ENCODE results near the gene UNC5C. TPM values are rescaled to one million over a fixed set of nuclear protein-coding genes. Genes with fewer than 3 reads are reported as not detected.

UNC5C gene
- total and polyA plus RNA-seq, 4 donors, result 0.27 to 1.2 (median 0.78) TPM

GRCh38 chr4:95129821-95130311 lies 418.9 kb downstream of the UNC5C start:
- Histone ChIP-seq H3K36me3 (ENCODE audit: control insufficient read depth in 4 of 4, insufficient read depth in 3 of 4, low read depth in 1 of 4, low read length in 3 of 4) (no peaks in the 10 kb centered on the region), H3K27me3 (ENCODE audit: control insufficient read depth in 4 of 4, insufficient read depth in 4 of 4, low read length in 3 of 4) (peaks cover 0 to 3% (median 0%) of the 10 kb centered on the region in 4 donors), H3K4me3 (ENCODE audit: low read depth in 1 of 3, low read length in 3 of 3) (no peak overlapping the region), H3K27ac (ENCODE audit: low read depth in 1 of 2, low read length in 2 of 2) (no peak overlapping the region), H3K9ac (ENCODE audit: low read depth in 1 of 2, low read length in 2 of 2) (no peak overlapping the region), H3K4me1 (ENCODE audit: control insufficient read depth in 4 of 4, insufficient read depth in 4 of 4, low read length in 3 of 4) (no peaks in the 10 kb centered on the region), H3K9me3 (ENCODE audit: control insufficient read depth in 4 of 4, low read length in 3 of 4) (no peaks in the 10 kb centered on the region)
- no peak for DNase-seq (ENCODE audit: low spot score)
- no peak for TF ChIP-seq GABPA (IDR thresholded peaks at IDR 0.05 in 1 of 2, conservative IDR thresholded peaks at IDR 0.05 in 1 of 2)
- TF ChIP-seq REST (IDR thresholded peaks at IDR 0.05), result no peak
- TF ChIP-seq YY1 (IDR thresholded peaks at IDR 0.05), result no peak
- TF ChIP-seq MAX (IDR thresholded peaks at IDR 0.05), result no peak
- TF ChIP-seq FOXA2 (IDR thresholded peaks at IDR 0.05), result no peak
- TF ChIP-seq HNF4A (conservative IDR thresholded peaks at IDR 0.05), result no peak
- no peak for TF ChIP-seq ATF3 (IDR thresholded peaks at IDR 0.05)
- no peak for TF ChIP-seq CTCF (IDR thresholded peaks at IDR 0.05; ENCODE audit: low read depth, low read length, missing input control)
- no peak for TF ChIP-seq RXRA (IDR thresholded peaks at IDR 0.05)
- TF ChIP-seq FOXA1 (IDR thresholded peaks at IDR 0.05), result no peak
- TF ChIP-seq ZBTB33 (IDR thresholded peaks at IDR 0.05), result no peak
- no peak for TF ChIP-seq TAF1 (conservative IDR thresholded peaks at IDR 0.05)
- TF ChIP-seq JUND (IDR thresholded peaks at IDR 0.05), result no peak
- no peak for TF ChIP-seq EGR1 (IDR thresholded peaks at IDR 0.05; ENCODE audit: low read depth in 2 of 2)
- TF ChIP-seq RAD21 (IDR thresholded peaks at IDR 0.05), result no peak
- WGBS, result 63% methylated on average over 7 of the region's 7 CpGs

- Histone ChIP-seq H3K27me3 (ENCODE audit: control insufficient read depth in 4 of 4, insufficient read depth in 4 of 4, low read length in 3 of 4) (peaks cover 0 to 3% (median 0%) of the 10 kb centered on the region in 4 donors), H3K4me3 (ENCODE audit: low read depth in 1 of 3, low read length in 3 of 3) (no peak overlapping the region), H3K9ac (ENCODE audit: low read depth in 1 of 2, low read length in 2 of 2) (no peak overlapping the region), H3K4me1 (ENCODE audit: control insufficient read depth in 4 of 4, insufficient read depth in 4 of 4, low read length in 3 of 4) (no peaks in the 10 kb centered on the region), H3K9me3 (ENCODE audit: control insufficient read depth in 4 of 4, low read length in 3 of 4) (no peaks in the 10 kb centered on the region), H3K27ac (ENCODE audit: low read depth in 1 of 2, low read length in 2 of 2) (no peak overlapping the region), H3K36me3 (ENCODE audit: control insufficient read depth in 4 of 4, insufficient read depth in 3 of 4, low read depth in 1 of 4, low read length in 3 of 4) (no peaks in the 10 kb centered on the region)
- WGBS, result 72% methylated on average over 4 of the region's 4 CpGs
- DNase-seq (ENCODE audit: low spot score), result no peak
- TF ChIP-seq NR2F2 (IDR thresholded peaks at IDR 0.05) (no peak), ZBTB33 (IDR thresholded peaks at IDR 0.05) (no peak), GABPA (IDR thresholded peaks at IDR 0.05 in 1 of 2, conservative IDR thresholded peaks at IDR 0.05 in 1 of 2) (no peak), MAX (IDR thresholded peaks at IDR 0.05) (no peak), HNF4A (conservative IDR thresholded peaks at IDR 0.05) (no peak), REST (IDR thresholded peaks at IDR 0.05) (no peak), YY1 (IDR thresholded peaks at IDR 0.05) (no peak), HNF4G (IDR thresholded peaks at IDR 0.05) (no peak), EGR1 (IDR thresholded peaks at IDR 0.05; ENCODE audit: low read depth in 2 of 2) (no peak), RAD21 (IDR thresholded peaks at IDR 0.05) (no peak), FOXA2 (IDR thresholded peaks at IDR 0.05) (no peak)
Measured at GRCh38 chr4:95129031-95129430, 419.7 kb downstream of the UNC5C start.
